OCI-LY1 (cell line): ENCODE measurements around the gene EFEMP2.

ENCODE experiments used
- CTCF ChIP-seq: fragments of 200-600 bp; sonication (generic), shearing (Covaris generic); IDR thresholded peaks from 2 replicates; pipeline ENCODE4 v1.5.1; 2017; ENCODE audit warnings: mild to moderate bottlenecking, antibody characterized with exemption, low read length, moderate library complexity, mixed read lengths
- EZH2 ChIP-seq: fragments of 200-600 bp; sonication (generic), shearing (Covaris generic); IDR thresholded peaks from 2 replicates; pipeline ENCODE4 v1.8.0; 2017; ENCODE audit warnings: borderline replicate concordance, mixed run types, mild to moderate bottlenecking, antibody characterized with exemption, low read length, moderate library complexity, mixed read lengths

GRCh38 chr11:65879617-65880016 lies 7.0 kb upstream of the EFEMP2 start, which contains the start of gene CTSW:
- TF ChIP-seq CTCF (no peak), EZH2 (no peak)
